Neural crest cell (in vitro differentiated cells): ENCODE data around the gene ENDOV. TPM values are rescaled to one million over a fixed set of nuclear protein-coding genes. Genes with fewer than 3 reads are reported as not detected.

Experiments
- DNase-seq: peaks from one replicate; pipeline ENCODE4 v3.0.0; 2021; ENCODE audit warnings: low read depth, mixed read lengths, low spot score
- H3K27ac Mint-ChIP-seq: one replicate; pipeline ENCODE4 v1.8.0; 2021; ENCODE audit warnings: mild to moderate bottlenecking, mixed read lengths; ENCODE audit not compliant: unreplicated experiment
- H3K27me3 Mint-ChIP-seq: 2 replicates; pipeline ENCODE4 v1.8.0; 2021; ENCODE audit warnings: low read depth, mild to moderate bottlenecking, mixed read lengths
- H3K36me3 Mint-ChIP-seq: 2 replicates; pipeline ENCODE4 v1.8.0; 2021; ENCODE audit warnings: low read depth, mild to moderate bottlenecking, mixed read lengths
- H3K4me1 Mint-ChIP-seq: 2 replicates; pipeline ENCODE4 v1.8.0; 2021; ENCODE audit warnings: mixed read lengths
- H3K4me3 Mint-ChIP-seq: one replicate; pipeline ENCODE4 v1.8.0; 2021; ENCODE audit warnings: mild to moderate bottlenecking, mixed read lengths
- H3K9me3 Mint-ChIP-seq: 2 replicates; pipeline ENCODE4 v1.8.0; 2021; ENCODE audit warnings: mixed read lengths
- CTCF ChIP-seq: fragments of 200-600 bp; sonication (generic); conservative IDR thresholded peaks from 2 replicates; pipeline ENCODE4 v1.5.0; 2021; ENCODE audit warnings: antibody characterized with exemption, mild to moderate bottlenecking
- long read RNA-seq: library from polyadenylated mRNA; unstranded; transcript quantifications from one replicate; pipeline ENCODE4 v2.0.0, GENCODE V29; 2020
- total RNA-seq: library from RNA; stranded (reverse); gene quantifications from 2 replicates; pipeline ENCODE4 v1.2.1, GENCODE V29; 2021

ENDOV gene
- 34.9 and 38.0 TPM in 2 replicates for total RNA-seq
- long read RNA-seq, partial matches to known transcripts = 3 of 19 reads
- long read RNA-seq, other reads (novel, unspliced or antisense) = 12 of 19 reads

GRCh38 chr17:80414803-80415625 is at the start of gene ENDOV:
ENDOV (plus strand) TSS chr17:80415167; CDS start chr17:80415195, 28 bp downstream.
- peak within 1 kb of the TSS; percentile 97 for H3K4me3 Mint-ChIP-seq
- peak; percentile 90 for DNase-seq
- TF ChIP-seq CTCF = no peak
- peak within 1 kb of the TSS; percentile 97 for H3K27ac Mint-ChIP-seq
- no peaks in the 10 kb centered on the region for H3K9me3 Mint-ChIP-seq
- peaks cover 27% of the 10 kb centered on the region for H3K27me3 Mint-ChIP-seq
- peaks cover 39% of the 10 kb centered on the region for H3K4me1 Mint-ChIP-seq
- peaks cover 3% of the 10 kb centered on the region for H3K36me3 Mint-ChIP-seq

- Mint-ChIP-seq H3K27ac (no peak overlapping the region), H3K9me3 (no peaks in the 10 kb centered on the region), H3K4me1 (no peaks in the 10 kb centered on the region), H3K27me3 (no peaks in the 10 kb centered on the region), H3K4me3 (no peak overlapping the region), H3K36me3 (peaks cover 8% of the 10 kb centered on the region)
- no peak for DNase-seq
- no peak for TF ChIP-seq CTCF
Measured at GRCh38 chr17:80365983-80366382, 49.0 kb upstream of the ENDOV start.

GRCh38 chr17:80367503-80367902 is 47.5 kb upstream of the ENDOV start:
- Mint-ChIP-seq H3K4me1 (no peaks in the 10 kb centered on the region), H3K36me3 (no peaks in the 10 kb centered on the region), H3K4me3 (no peak overlapping the region), H3K27ac (no peak overlapping the region), H3K27me3 (no peaks in the 10 kb centered on the region), H3K9me3 (no peaks in the 10 kb centered on the region)
- no peak for TF ChIP-seq CTCF
- no peak for DNase-seq

- H3K27ac Mint-ChIP-seq = no peak overlapping the region
- H3K9me3 Mint-ChIP-seq = no peaks in the 10 kb centered on the region
- TF ChIP-seq CTCF = no peak
- no peak overlapping the region for H3K4me3 Mint-ChIP-seq
- H3K27me3 Mint-ChIP-seq = no peaks in the 10 kb centered on the region
- no peaks in the 10 kb centered on the region for H3K36me3 Mint-ChIP-seq
- no peaks in the 10 kb centered on the region for H3K4me1 Mint-ChIP-seq
- no peak for DNase-seq
Measured at GRCh38 chr17:80371196-80371595, 43.8 kb upstream of the ENDOV start.

GRCh38 chr17:80372456-80372855 is 42.5 kb upstream of the ENDOV start:
- Mint-ChIP-seq H3K4me1 (no peaks in the 10 kb centered on the region), H3K9me3 (no peaks in the 10 kb centered on the region), H3K4me3 (no peak overlapping the region), H3K27ac (no peak overlapping the region), H3K36me3 (no peaks in the 10 kb centered on the region), H3K27me3 (no peaks in the 10 kb centered on the region)
- DNase-seq = no peak
- TF ChIP-seq CTCF = no peak
